ENCODE measurements around the gene AP3B1.

GRCh38 chr5:78300464-78301045 lies 6.1 kb upstream of the AP3B1 start:
- TF ChIP-seq, protein P1, sequence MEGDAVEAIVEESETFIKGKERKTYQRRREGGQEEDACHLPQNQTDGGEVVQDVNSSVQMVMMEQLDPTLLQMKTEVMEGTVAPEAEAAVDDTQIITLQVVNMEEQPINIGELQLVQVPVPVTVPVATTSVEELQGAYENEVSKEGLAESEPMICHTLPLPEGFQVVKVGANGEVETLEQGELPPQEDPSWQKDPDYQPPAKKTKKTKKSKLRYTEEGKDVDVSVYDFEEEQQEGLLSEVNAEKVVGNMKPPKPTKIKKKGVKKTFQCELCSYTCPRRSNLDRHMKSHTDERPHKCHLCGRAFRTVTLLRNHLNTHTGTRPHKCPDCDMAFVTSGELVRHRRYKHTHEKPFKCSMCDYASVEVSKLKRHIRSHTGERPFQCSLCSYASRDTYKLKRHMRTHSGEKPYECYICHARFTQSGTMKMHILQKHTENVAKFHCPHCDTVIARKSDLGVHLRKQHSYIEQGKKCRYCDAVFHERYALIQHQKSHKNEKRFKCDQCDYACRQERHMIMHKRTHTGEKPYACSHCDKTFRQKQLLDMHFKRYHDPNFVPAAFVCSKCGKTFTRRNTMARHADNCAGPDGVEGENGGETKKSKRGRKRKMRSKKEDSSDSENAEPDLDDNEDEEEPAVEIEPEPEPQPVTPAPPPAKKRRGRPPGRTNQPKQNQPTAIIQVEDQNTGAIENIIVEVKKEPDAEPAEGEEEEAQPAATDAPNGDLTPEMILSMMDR (IDR thresholded peaks at IDR 0.05), result peak in 4 of 6 experiments; percentile 14 to 23 (median 21)
- TF ChIP-seq POLR2A (IDR thresholded peaks at IDR 0.05), result no peak

All from upper lobe of left lung (tissue), 4 donors.